Stimulated activated CD8-positive, alpha-beta memory T cell treated with anti-CD3 and anti-CD28 coated beads, Interleukin-15, amount 100 ng/mL, for 48 hours (primary cell): ENCODE measurements around the gene MSL1.
"Not testable (repeated sequence)": the region's sequence is repeated elsewhere in the genome, so short reads cannot be mapped to it uniquely, and the experiment has no call there.

ENCODE experiments used
- DNase-seq, 2 donors: peaks; one replicate each; pipeline ENCODE4 v3.0.0-alpha.2; 2020; ENCODE audit warnings: low read depth in 2 of 2

Gene MSL1

GRCh38 chr17:40124279-40125141 is 2.7 kb downstream of the MSL1 start:
- no peak for DNase-seq

- no peak for DNase-seq
Measured at GRCh38 chr17:40129498-40129897, 7.7 kb downstream of the MSL1 start.

GRCh38 chr17:40130352-40131042 is 8.7 kb downstream of the MSL1 start:
- DNase-seq: no peak

- DNase-seq: no peak
Measured at GRCh38 chr17:40134184-40134583, 12.4 kb downstream of the MSL1 start.

- no peak for DNase-seq
Measured at GRCh38 chr17:40135817-40136216, 14.0 kb downstream of the MSL1 start.

- no peak for DNase-seq
Measured at GRCh38 chr17:40139566-40140058, 17.8 kb downstream of the MSL1 start.

GRCh38 chr17:40143166-40143565 is 21.4 kb downstream of the MSL1 start:
- not testable (repeated sequence) for DNase-seq

GRCh38 chr17:40145476-40145875 is 23.7 kb downstream of the MSL1 start:
- DNase-seq: no peak

GRCh38 chr17:40148527-40148926 is 26.8 kb downstream of the MSL1 start:
- no peak for DNase-seq

GRCh38 chr17:40150276-40150675 is 28.5 kb downstream of the MSL1 start:
- DNase-seq: no peak

- DNase-seq: no peak
Measured at GRCh38 chr17:40151414-40151963, 29.7 kb downstream of the MSL1 start.

GRCh38 chr17:40153603-40154236 is 31.9 kb downstream of the MSL1 start:
- DNase-seq: no peak

GRCh38 chr17:40157973-40158372 is 36.2 kb downstream of the MSL1 start:
- no peak for DNase-seq

- no peak for DNase-seq
Measured at GRCh38 chr17:40158438-40159013, 36.8 kb downstream of the MSL1 start.

GRCh38 chr17:40159456-40159855 is 37.7 kb downstream of the MSL1 start:
- DNase-seq: no peak

GRCh38 chr17:40167685-40168261 is 46.0 kb downstream of the MSL1 start:
- no peak for DNase-seq

- no peak for DNase-seq
Measured at GRCh38 chr17:40168262-40168832, 46.6 kb downstream of the MSL1 start.

GRCh38 chr17:40170325-40170724 is 48.6 kb downstream of the MSL1 start:
- DNase-seq: no peak

GRCh38 chr17:40171750-40172149 is 50.0 kb downstream of the MSL1 start:
- no peak for DNase-seq

GRCh38 chr17:40173091-40173777 is 51.5 kb downstream of the MSL1 start:
- no peak for DNase-seq

GRCh38 chr17:40173778-40174135 is 52.0 kb downstream of the MSL1 start:
- DNase-seq: no peak
